ENCODE results near the gene WFDC10B. TPM values are rescaled to one million over a fixed set of nuclear protein-coding genes. Genes with fewer than 3 reads are reported as not detected.
"Not testable (repeated sequence)": the region's sequence is repeated elsewhere in the genome, so short reads cannot be mapped to it uniquely, and the experiment has no call there.

WFDC10B gene
- polyA plus RNA-seq, 4 donors: not detected

DNA sequence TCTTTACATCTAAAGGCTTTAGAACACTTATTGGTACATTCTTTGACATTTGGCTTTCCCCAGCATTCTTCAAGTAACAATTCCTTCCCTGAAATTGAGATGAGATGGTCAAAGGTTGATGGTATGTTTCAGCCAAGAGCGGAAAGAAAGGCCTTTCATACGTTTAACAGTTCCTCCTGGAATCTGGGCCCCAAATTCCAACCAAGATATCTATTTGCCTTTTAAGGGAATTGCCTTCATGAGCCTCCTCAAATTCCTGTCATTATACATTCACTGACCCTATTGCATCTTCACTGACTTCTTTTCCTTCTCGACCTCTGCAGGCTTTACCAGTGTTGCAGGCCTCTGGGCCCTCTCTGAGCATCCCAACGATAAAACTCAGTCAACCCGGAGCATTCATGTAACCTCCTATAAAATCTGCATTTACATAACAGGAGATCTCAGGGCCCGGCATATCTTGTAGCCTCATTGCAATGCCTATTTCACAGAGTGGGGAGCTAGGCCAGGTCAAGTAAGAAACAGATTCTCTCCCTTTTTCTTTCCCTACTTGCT is 55.4 kb downstream of the WFDC10B start:
- DNase-seq (ENCODE audit: low read depth in 4 of 4, low spot score in 3 of 4): no peak

DNA sequence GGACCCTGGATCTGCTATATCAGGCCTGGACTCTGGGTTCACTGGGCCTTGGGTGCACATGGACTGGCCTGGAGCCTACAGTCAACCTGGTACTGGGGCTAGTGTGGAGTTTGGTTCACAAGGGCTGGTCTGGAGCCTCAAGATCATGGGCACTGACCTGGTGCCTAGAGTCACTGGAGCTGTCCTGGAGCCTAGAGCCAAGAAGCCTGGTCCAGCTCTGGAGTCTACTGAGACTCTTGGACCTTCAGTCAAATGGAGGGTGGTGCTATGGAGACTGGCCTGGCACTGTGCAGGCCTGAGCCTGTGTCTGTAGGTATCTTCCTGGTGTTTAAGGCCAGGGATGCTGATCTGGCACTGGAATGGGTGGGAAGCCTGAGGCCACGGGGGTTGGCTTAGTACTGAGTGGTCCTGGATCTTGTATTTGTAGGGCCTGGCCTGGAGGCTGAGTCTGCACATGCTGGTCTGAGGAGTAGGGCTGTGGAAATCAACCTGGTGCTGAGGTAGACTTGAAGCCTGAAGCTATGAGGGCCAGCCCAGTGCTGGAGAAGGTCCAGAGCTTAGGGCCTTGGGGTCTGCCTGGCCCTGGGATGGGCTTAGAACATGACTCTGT is 57.3 kb downstream of the WFDC10B start:
- no peak for DNase-seq (ENCODE audit: low read depth in 4 of 4, low spot score in 3 of 4)

- DNase-seq (ENCODE audit: low read depth in 4 of 4, low spot score in 3 of 4): no peak
Measured at GRCh38 chr20:45646875-45647274, 57.9 kb downstream of the WFDC10B start.

- not testable (repeated sequence) for DNase-seq (ENCODE audit: low read depth in 4 of 4, low spot score in 3 of 4)
Measured at GRCh38 chr20:45645869-45646268, 59.0 kb downstream of the WFDC10B start.

- not testable (repeated sequence) for DNase-seq (ENCODE audit: low read depth in 4 of 4, low spot score in 3 of 4)
Measured at GRCh38 chr20:45641076-45641475, 63.7 kb downstream of the WFDC10B start.

GRCh38 chr20:45639687-45640086 is 65.1 kb downstream of the WFDC10B start:
- DNase-seq (ENCODE audit: low read depth in 4 of 4, low spot score in 3 of 4): no peak

DNA sequence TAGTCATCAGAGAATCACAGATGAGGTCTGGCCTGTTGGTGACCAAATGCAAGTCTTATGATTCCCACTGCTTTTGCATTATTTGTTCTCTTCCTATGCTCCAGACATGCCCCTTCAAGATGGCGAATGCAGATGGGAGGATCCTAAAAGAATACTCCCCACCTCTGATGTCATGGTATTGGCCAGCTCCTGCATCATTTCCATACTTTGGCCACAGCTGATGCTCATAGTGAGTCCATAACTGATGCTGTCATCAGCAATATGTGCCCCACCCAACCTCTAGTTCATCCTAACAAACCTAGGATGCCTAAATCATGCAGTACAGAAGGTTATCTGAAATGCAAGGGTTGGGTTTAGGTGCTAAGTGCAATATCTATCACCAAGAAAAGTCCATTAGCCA is 68.3 kb downstream of the WFDC10B start:
- no peak for DNase-seq (ENCODE audit: low read depth in 4 of 4, low spot score in 3 of 4)

Other genes starting within 250 kb of the WFDC10B start
- gene WFDC2, start 235.3 kb downstream of the WFDC10B start, polyA plus RNA-seq (ENCODE audit: insufficient read length in 4 of 4): 100 to 1,000 TPM; 171 to 224 (median 204) TPM
- not detected for gene SPINT3, start 189.4 kb downstream of the WFDC10B start, polyA plus RNA-seq (ENCODE audit: insufficient read length in 4 of 4)
- gene WFDC6, start 165.5 kb downstream of the WFDC10B start, polyA plus RNA-seq (ENCODE audit: insufficient read length in 4 of 4): not detected
- under 1 TPM; 0.12 to 0.36 (median 0.16) TPM for gene EPPIN, start 157.6 kb downstream of the WFDC10B start, polyA plus RNA-seq (ENCODE audit: insufficient read length in 4 of 4)
- gene WFDC8, start 125.7 kb downstream of the WFDC10B start, polyA plus RNA-seq (ENCODE audit: insufficient read length in 4 of 4): under 1 TPM in 2 of 4 donors, not detected in 2; 0.05 to 0.18 TPM
- not detected for gene WFDC10A, start 75.3 kb downstream of the WFDC10B start, polyA plus RNA-seq (ENCODE audit: insufficient read length in 4 of 4)
- not detected for gene WFDC9, start 73.7 kb downstream of the WFDC10B start, polyA plus RNA-seq (ENCODE audit: insufficient read length in 4 of 4)
- gene WFDC11, start 34.8 kb downstream of the WFDC10B start, polyA plus RNA-seq (ENCODE audit: insufficient read length in 4 of 4): under 1 TPM in 1 of 4 donors, not detected in 3; 0.10 TPM
- gene WFDC13, start 3.0 kb downstream of the WFDC10B start, polyA plus RNA-seq (ENCODE audit: insufficient read length in 4 of 4): not detected
- gene SPINT4, start 17.3 kb upstream of the WFDC10B start, polyA plus RNA-seq (ENCODE audit: insufficient read length in 4 of 4): not detected
- 1 to 10 TPM; 1.1 to 2.1 (median 1.7) TPM for gene WFDC3, start 86.9 kb upstream of the WFDC10B start, polyA plus RNA-seq (ENCODE audit: insufficient read length in 4 of 4)
- gene DNTTIP1, start 86.9 kb upstream of the WFDC10B start, polyA plus RNA-seq (ENCODE audit: insufficient read length in 4 of 4): 10 to 100 TPM; 36.4 to 41.9 (median 38.8) TPM
- 10 to 100 TPM; 59.9 to 72.1 (median 65.9) TPM for gene UBE2C, start 107.6 kb upstream of the WFDC10B start, polyA plus RNA-seq (ENCODE audit: insufficient read length in 4 of 4)
- gene TNNC2, start 122.3 kb upstream of the WFDC10B start, polyA plus RNA-seq (ENCODE audit: insufficient read length in 4 of 4): 1 to 10 TPM in 1 of 4 donors, under 1 TPM in 3; 0.22 to 1.1 (median 0.72) TPM
- 10 to 100 TPM; 12.6 to 17.1 (median 14.3) TPM for gene SNX21, start 128.8 kb upstream of the WFDC10B start, polyA plus RNA-seq (ENCODE audit: insufficient read length in 4 of 4)
- gene ACOT8, start 152.4 kb upstream of the WFDC10B start, polyA plus RNA-seq (ENCODE audit: insufficient read length in 4 of 4): 10 to 100 TPM; 23.2 to 28.9 (median 24.5) TPM
- gene ZSWIM3, start 152.6 kb upstream of the WFDC10B start, polyA plus RNA-seq (ENCODE audit: insufficient read length in 4 of 4): 1 to 10 TPM; 5.1 to 5.3 (median 5.2) TPM
- 10 to 100 TPM; 13.3 to 15.7 (median 15.3) TPM for gene ZSWIM1, start 176.2 kb upstream of the WFDC10B start, polyA plus RNA-seq (ENCODE audit: insufficient read length in 4 of 4)
- 1 to 10 TPM; 2.8 to 3.8 (median 3.3) TPM for gene SPATA25, start 182.6 kb upstream of the WFDC10B start, polyA plus RNA-seq (ENCODE audit: insufficient read length in 4 of 4)
- 1 to 10 TPM; 4.3 to 8.2 (median 5.0) TPM for gene NEURL2, start 186.2 kb upstream of the WFDC10B start, polyA plus RNA-seq (ENCODE audit: insufficient read length in 4 of 4)
- gene CTSA, start 186.3 kb upstream of the WFDC10B start, polyA plus RNA-seq (ENCODE audit: insufficient read length in 4 of 4): 100 to 1,000 TPM; 118 to 137 (median 134) TPM
- 100 to 1,000 TPM; 143 to 178 (median 150) TPM for gene PLTP, start 207.1 kb upstream of the WFDC10B start, polyA plus RNA-seq (ENCODE audit: insufficient read length in 4 of 4)
- 10 to 100 TPM; 48.2 to 56.2 (median 49.0) TPM for gene PCIF1, start 229.7 kb upstream of the WFDC10B start, polyA plus RNA-seq (ENCODE audit: insufficient read length in 4 of 4)